ENCODE results near the gene ZIC1.

ZIC1 gene

DNA sequence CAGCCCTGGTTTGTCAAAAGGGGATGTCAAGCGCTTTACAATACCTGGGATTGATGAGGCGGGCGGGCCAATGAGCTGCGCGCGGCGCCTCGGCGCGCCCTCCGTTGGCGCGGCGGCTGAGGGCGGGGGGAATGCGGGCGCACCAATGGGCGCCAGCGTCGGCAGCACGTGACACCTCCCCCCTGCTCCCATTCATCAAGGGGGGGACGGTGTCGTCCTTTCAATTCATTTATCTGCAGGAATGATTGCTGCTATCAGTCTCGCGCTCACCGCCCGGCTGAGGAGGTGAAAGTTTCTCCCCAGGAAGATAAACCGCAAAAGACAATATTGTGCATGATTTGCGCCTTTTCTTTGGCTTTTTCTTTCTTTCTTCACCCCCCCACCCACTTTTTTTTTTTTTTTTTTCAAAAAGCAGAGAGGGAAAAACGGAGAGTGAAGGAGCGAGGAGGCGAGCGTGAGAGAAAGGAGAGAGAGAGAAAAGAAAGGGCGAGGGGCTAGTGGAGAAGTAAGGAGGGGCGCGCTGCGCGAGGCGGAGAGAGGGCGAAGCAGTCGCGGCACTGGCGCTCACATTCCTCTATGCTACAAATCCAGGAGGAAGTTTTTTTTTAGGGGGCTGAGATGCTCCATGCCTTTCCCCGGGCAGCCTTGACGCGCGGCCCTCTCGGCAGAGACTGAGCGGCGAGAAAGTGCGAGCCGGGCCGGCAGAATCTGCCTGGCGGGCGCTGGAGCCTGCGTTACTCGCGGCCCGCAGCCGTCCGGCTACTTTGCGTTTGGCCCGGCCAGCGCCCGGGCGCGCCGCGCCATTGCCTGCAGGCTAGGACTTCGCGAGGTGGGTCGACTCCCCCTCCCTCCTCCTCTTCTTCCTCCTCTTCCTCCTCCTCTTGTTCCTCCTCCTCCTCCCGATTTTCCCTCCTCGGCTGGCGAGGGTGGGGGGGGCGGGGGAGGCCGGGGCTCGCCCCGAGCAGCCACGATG is at the start of gene ZIC1:
Gene ZIC1, plus strand, starts transcription at position 223 of the 973 bp plus-strand sequence. Its CDS starts 748 bp downstream, at position 971.
- H3K27ac ChIP-seq, result no peak within 1 kb of the TSS
- TF ChIP-seq, protein P1, sequence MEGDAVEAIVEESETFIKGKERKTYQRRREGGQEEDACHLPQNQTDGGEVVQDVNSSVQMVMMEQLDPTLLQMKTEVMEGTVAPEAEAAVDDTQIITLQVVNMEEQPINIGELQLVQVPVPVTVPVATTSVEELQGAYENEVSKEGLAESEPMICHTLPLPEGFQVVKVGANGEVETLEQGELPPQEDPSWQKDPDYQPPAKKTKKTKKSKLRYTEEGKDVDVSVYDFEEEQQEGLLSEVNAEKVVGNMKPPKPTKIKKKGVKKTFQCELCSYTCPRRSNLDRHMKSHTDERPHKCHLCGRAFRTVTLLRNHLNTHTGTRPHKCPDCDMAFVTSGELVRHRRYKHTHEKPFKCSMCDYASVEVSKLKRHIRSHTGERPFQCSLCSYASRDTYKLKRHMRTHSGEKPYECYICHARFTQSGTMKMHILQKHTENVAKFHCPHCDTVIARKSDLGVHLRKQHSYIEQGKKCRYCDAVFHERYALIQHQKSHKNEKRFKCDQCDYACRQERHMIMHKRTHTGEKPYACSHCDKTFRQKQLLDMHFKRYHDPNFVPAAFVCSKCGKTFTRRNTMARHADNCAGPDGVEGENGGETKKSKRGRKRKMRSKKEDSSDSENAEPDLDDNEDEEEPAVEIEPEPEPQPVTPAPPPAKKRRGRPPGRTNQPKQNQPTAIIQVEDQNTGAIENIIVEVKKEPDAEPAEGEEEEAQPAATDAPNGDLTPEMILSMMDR (IDR thresholded peaks at IDR 0.05), result no peak
- TF ChIP-seq ZFX (IDR thresholded peaks at IDR 0.05; ENCODE audit: borderline replicate concordance), result no peak

GRCh38 chr3:147360051-147360439 is 49.1 kb upstream of the ZIC1 start:
- H3K27ac ChIP-seq, result no peak overlapping the region
- no peak for TF ChIP-seq ZFX (IDR thresholded peaks at IDR 0.05; ENCODE audit: borderline replicate concordance)
- TF ChIP-seq, protein P1 (IDR thresholded peaks at IDR 0.05), result no peak

DNA sequence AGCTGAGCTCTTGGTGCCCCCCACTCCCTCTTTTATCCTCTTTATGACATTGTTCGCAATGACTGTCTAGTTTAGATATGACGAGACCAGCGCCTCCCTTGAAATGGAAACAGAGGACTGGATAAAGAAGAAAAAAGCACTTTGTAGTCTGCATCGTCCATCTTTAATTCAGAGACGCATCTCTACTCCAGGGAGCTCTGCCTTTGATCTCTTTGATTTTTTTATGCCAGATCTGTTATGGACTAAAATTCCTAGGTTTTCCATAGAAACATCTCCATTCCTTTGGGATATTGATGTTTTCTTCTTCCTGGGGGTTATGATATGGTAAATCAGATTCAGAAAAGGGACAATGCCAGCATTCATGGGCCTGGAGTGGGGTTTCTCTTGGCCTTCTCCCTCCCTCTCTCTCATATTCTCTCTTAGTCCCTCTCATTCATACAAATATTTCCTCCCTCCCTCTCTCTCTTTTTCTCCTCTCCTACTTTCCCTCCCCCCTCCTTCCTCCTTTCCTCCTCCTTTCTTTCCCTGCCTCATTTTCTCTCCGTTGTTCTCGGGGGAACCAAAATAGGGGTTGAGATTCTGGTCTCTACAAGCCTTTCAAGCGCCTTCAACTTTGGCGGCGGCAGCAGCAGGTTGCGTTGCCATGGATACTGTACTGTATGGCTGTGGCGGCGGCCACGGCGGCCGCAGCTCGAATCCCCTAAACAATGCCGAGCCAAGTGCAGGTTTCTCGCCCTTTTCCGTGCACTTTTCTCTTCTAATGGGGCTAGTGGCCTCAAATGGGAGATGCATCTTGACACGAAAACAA is 48.3 kb upstream of the ZIC1 start:
- TF ChIP-seq, protein P1 (IDR thresholded peaks at IDR 0.05), result no peak
- no peak for TF ChIP-seq ZFX (IDR thresholded peaks at IDR 0.05; ENCODE audit: borderline replicate concordance)
- no peak overlapping the region for H3K27ac ChIP-seq

DNA sequence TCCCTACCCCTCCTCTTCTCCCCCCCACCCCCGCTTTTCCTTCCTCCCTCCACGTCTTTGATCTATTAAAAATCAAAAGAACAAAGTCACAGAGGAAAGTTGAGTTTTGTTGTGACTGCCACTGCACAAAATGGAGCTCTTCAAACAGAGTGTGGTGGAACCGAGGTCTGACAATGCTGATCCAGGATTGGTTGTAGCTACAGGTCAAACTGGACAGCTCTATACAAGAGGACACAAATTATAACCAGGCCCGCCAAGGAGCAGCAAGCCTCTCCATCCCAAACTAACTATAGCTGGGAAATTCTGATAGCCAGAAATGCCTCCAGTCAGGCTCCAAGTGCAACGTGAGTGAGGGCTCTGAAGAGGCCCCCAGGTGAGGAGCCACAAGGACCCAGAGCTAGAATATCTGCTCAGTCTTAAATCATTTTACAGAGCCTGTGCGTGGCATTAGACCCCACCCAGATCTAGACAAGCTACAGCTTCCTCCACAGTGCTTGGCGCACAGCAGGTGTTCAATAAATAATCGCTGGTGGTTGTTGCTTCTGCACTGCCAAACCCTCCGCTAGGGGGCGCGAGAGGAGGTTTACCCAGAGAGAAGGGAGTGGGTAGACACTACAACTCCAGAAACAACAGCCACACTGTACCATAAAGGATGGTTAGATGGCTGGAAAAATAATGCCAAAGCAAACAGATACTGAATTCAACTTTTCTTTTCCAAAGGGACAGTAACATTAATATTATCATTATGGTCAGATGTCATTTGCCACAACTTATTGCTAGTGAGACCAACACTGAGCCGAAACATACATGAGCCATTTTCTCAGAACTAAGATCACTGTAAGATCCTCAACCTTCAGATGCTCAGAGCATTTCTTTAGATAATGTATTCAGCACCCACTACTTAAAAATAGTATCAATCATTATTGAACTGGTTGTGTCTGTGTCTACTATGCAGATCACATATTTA is 47.4 kb upstream of the ZIC1 start:
- TF ChIP-seq ZFX (IDR thresholded peaks at IDR 0.05; ENCODE audit: borderline replicate concordance), result no peak
- TF ChIP-seq, protein P1 (IDR thresholded peaks at IDR 0.05), result peak; percentile 90
- H3K27ac ChIP-seq, result no peak overlapping the region

- TF ChIP-seq, protein P1 (IDR thresholded peaks at IDR 0.05), result no peak
- TF ChIP-seq ZFX (IDR thresholded peaks at IDR 0.05; ENCODE audit: borderline replicate concordance), result no peak
- no peak overlapping the region for H3K27ac ChIP-seq
Measured at GRCh38 chr3:147364771-147365170, 44.4 kb upstream of the ZIC1 start.

DNA sequence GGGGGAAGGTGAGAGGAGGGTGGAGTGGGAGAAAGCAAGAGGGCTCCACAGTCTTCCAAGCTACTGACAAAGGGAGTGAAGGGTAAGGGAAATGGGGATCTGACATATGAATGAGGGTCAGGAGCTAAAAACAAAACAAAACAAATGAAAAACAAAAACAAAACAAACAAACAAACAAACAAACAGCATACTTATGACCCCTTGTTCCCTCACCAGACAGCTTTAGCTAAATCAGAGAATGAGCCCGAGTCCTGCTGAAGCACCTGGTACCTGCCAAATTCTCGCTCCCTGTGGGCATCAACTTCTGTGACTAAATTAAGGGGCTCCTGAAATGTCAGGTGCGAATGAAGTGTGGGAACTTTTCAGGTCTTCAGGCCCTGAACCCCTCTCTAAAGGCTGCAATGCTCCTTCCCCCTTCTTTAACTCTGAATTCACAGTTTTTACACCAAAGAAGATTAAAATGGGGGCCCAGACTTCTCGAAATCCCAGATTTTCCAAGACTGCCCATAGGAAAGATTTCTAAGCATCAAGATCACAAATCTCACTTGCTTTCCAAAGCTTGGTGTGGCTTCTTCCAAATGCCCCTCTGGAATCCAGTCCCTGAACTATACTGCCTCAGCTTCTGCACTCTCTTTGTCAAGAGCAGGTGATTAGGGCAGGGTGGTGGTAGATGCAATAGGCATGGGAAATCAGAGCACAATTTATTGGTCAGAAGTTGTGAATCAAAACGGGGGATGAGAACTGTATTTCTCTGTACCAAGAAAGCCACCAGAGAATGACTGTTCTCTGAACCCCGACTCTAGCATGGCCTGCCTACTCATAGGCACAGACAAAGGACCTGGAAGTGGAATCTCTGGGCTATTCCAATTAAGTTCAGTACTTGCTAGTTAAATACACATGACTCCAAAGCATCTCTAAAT is 43.7 kb upstream of the ZIC1 start:
- no peak for TF ChIP-seq ZFX (IDR thresholded peaks at IDR 0.05; ENCODE audit: borderline replicate concordance)
- TF ChIP-seq, protein P1 (IDR thresholded peaks at IDR 0.05), result no peak

More for the DNA sequence above, 43.7 kb upstream of the ZIC1 start:
- no peak overlapping the region for H3K27ac ChIP-seq
